ENCODE measurements around the gene CAMTA1. TPM values are rescaled to one million over a fixed set of nuclear protein-coding genes. Genes with fewer than 3 reads are reported as not detected.

Gene CAMTA1
- total and polyA plus RNA-seq, 4 donors: 18.0 to 93.5 (median 35.8) TPM

DNA sequence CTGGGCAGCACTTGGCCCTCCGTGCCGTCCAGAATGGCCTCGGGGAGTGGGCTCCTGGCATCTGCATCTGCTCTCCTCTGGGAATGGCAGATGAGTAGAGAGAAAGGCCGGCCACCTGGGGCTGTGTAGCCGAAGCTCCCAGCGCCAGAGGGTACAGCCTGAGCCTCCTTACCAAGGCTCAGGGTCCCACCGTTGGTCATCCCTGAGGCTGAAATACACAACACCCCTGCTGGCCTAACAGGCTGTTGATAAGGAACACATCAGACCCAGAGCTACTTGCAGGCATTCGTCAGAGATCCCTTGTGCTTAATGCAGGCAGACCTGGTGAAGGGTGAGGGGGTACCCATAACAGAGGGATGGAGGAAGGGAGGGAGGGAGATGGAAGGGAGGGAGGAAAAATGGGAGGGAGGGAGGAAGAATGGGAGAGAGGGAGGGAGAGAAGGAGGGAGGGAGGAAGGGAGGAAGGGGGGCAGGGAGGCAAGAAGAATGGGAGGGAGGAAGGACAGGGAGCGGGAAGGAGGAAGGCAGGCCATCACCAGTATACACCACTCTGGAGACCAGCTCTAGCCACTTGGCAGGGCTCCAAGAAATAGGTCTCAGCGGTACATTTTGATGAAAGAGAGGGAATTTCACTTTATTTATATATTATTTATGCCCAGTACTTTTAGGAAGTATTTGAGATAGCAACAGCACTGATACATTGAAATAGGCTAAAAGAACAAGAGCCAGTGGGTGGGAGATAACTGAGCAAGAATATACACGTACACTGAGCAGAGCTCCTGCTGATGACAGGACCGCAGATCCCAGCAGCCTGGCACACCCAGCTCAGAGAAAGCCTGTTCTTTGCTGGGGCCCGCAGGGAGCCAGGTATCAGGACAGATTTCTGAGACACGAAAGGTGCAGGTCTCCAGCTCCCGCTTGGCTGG lies 670.8 kb downstream of the CAMTA1 start (continued):
- TF ChIP-seq, protein P1, sequence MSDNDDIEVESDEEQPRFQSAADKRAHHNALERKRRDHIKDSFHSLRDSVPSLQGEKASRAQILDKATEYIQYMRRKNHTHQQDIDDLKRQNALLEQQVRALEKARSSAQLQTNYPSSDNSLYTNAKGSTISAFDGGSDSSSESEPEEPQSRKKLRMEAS (IDR thresholded peaks at IDR 0.05): no peak
- TF ChIP-seq RAD21 (IDR thresholded peaks at IDR 0.05) (no peak), FOXA1 (IDR thresholded peaks at IDR 0.05) (no peak), FOXA2 (IDR thresholded peaks at IDR 0.05) (no peak), YY1 (IDR thresholded peaks at IDR 0.05) (no peak), SP1 (IDR thresholded peaks at IDR 0.05) (no peak), NR2F2 (IDR thresholded peaks at IDR 0.05) (no peak), RXRA (IDR thresholded peaks at IDR 0.05) (no peak)

DNA sequence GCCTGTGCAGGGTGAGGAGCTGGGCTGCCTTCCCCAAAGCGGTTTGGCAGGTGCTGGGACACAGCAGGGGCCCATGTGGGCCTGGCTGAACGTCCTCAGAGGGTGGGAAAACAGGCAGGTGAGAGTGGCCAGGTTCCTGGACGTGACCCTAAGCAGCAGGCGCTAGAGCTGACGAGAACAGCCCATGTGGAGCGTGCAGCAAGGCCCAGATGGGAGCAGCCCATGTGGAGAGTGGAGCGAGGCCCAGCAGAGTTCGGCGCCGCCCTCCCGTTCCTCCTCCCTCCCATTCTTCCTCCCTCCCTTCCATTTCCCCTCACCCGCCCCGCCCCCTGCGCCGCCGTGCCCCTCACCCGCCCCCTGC lies 671.4 kb downstream of the CAMTA1 start:
- no peak for DNase-seq (ENCODE audit: low spot score)
- Histone ChIP-seq H3K4me1 (ENCODE audit: control insufficient read depth in 4 of 4, insufficient read depth in 4 of 4, low read length in 3 of 4) (peaks cover 0 to 11% (median 4%) of the 10 kb centered on the region in 4 donors), H3K9ac (ENCODE audit: low read depth in 1 of 2, low read length in 2 of 2) (no peak overlapping the region), H3K27me3 (ENCODE audit: control insufficient read depth in 4 of 4, insufficient read depth in 4 of 4, low read length in 3 of 4) (no peaks in the 10 kb centered on the region), H3K4me3 (ENCODE audit: low read depth in 1 of 3, low read length in 3 of 3) (no peak overlapping the region), H3K36me3 (ENCODE audit: control insufficient read depth in 4 of 4, insufficient read depth in 3 of 4, low read depth in 1 of 4, low read length in 3 of 4) (no peaks in the 10 kb centered on the region), H3K27ac (ENCODE audit: low read depth in 1 of 2, low read length in 2 of 2) (no peak overlapping the region), H3K9me3 (ENCODE audit: control insufficient read depth in 4 of 4, low read length in 3 of 4) (no peaks in the 10 kb centered on the region)
- WGBS: 72% methylated on average over 17 of the region's 17 CpGs
- no peak for TF ChIP-seq EGR1 (IDR thresholded peaks at IDR 0.05; ENCODE audit: low read depth in 2 of 2)
- no peak for TF ChIP-seq SP1 (IDR thresholded peaks at IDR 0.05)
- no peak for TF ChIP-seq YY1 (IDR thresholded peaks at IDR 0.05)
- TF ChIP-seq, protein P1 (IDR thresholded peaks at IDR 0.05): no peak
- TF ChIP-seq, protein P2, sequence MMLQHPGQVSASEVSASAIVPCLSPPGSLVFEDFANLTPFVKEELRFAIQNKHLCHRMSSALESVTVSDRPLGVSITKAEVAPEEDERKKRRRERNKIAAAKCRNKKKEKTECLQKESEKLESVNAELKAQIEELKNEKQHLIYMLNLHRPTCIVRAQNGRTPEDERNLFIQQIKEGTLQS (IDR thresholded peaks at IDR 0.05): no peak
- TF ChIP-seq FOXA2 (IDR thresholded peaks at IDR 0.05): no peak
- no peak for TF ChIP-seq HNF4G (IDR thresholded peaks at IDR 0.05)
- TF ChIP-seq JUND (IDR thresholded peaks at IDR 0.05): no peak
- no peak for TF ChIP-seq RAD21 (IDR thresholded peaks at IDR 0.05)

DNA sequence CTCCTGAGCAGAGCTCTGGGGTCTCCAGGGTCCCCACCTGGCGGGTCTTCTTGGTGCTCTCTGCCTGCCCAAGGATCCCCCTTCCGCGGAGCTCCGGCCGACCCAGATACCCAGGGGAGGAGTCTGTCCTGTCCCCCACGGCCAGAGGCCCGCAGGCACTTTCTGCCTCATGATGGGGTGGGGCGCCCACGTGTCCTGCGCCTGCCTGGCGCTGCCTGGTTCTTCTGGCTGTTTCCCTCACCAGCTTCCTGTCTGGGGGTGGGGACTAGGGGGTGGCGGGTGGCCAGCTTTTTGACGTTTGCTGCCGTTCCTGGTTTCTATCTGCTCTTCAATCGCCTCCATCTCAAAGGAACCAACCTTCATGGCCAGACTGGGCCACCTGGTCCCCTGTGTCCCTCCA lies 672.6 kb downstream of the CAMTA1 start:
- TF ChIP-seq JUND (IDR thresholded peaks at IDR 0.05) (no peak), HNF4G (IDR thresholded peaks at IDR 0.05) (no peak), HNF4A (conservative IDR thresholded peaks at IDR 0.05) (no peak), RAD21 (IDR thresholded peaks at IDR 0.05) (no peak), RXRA (IDR thresholded peaks at IDR 0.05) (no peak), FOXA2 (IDR thresholded peaks at IDR 0.05) (no peak), GABPA (IDR thresholded peaks at IDR 0.05 in 1 of 2, conservative IDR thresholded peaks at IDR 0.05 in 1 of 2) (no peak), YY1 (IDR thresholded peaks at IDR 0.05) (no peak)
- TF ChIP-seq, protein P1 (IDR thresholded peaks at IDR 0.05): no peak
- TF ChIP-seq, protein P3, sequence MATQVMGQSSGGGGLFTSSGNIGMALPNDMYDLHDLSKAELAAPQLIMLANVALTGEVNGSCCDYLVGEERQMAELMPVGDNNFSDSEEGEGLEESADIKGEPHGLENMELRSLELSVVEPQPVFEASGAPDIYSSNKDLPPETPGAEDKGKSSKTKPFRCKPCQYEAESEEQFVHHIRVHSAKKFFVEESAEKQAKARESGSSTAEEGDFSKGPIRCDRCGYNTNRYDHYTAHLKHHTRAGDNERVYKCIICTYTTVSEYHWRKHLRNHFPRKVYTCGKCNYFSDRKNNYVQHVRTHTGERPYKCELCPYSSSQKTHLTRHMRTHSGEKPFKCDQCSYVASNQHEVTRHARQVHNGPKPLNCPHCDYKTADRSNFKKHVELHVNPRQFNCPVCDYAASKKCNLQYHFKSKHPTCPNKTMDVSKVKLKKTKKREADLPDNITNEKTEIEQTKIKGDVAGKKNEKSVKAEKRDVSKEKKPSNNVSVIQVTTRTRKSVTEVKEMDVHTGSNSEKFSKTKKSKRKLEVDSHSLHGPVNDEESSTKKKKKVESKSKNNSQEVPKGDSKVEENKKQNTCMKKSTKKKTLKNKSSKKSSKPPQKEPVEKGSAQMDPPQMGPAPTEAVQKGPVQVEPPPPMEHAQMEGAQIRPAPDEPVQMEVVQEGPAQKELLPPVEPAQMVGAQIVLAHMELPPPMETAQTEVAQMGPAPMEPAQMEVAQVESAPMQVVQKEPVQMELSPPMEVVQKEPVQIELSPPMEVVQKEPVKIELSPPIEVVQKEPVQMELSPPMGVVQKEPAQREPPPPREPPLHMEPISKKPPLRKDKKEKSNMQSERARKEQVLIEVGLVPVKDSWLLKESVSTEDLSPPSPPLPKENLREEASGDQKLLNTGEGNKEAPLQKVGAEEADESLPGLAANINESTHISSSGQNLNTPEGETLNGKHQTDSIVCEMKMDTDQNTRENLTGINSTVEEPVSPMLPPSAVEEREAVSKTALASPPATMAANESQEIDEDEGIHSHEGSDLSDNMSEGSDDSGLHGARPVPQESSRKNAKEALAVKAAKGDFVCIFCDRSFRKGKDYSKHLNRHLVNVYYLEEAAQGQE (IDR thresholded peaks at IDR 0.05): no peak
- TF ChIP-seq, protein P4, sequence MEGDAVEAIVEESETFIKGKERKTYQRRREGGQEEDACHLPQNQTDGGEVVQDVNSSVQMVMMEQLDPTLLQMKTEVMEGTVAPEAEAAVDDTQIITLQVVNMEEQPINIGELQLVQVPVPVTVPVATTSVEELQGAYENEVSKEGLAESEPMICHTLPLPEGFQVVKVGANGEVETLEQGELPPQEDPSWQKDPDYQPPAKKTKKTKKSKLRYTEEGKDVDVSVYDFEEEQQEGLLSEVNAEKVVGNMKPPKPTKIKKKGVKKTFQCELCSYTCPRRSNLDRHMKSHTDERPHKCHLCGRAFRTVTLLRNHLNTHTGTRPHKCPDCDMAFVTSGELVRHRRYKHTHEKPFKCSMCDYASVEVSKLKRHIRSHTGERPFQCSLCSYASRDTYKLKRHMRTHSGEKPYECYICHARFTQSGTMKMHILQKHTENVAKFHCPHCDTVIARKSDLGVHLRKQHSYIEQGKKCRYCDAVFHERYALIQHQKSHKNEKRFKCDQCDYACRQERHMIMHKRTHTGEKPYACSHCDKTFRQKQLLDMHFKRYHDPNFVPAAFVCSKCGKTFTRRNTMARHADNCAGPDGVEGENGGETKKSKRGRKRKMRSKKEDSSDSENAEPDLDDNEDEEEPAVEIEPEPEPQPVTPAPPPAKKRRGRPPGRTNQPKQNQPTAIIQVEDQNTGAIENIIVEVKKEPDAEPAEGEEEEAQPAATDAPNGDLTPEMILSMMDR (IDR thresholded peaks at IDR 0.05; ENCODE audit: low read depth, low read length, missing input control): no peak
- TF ChIP-seq, protein P5, sequence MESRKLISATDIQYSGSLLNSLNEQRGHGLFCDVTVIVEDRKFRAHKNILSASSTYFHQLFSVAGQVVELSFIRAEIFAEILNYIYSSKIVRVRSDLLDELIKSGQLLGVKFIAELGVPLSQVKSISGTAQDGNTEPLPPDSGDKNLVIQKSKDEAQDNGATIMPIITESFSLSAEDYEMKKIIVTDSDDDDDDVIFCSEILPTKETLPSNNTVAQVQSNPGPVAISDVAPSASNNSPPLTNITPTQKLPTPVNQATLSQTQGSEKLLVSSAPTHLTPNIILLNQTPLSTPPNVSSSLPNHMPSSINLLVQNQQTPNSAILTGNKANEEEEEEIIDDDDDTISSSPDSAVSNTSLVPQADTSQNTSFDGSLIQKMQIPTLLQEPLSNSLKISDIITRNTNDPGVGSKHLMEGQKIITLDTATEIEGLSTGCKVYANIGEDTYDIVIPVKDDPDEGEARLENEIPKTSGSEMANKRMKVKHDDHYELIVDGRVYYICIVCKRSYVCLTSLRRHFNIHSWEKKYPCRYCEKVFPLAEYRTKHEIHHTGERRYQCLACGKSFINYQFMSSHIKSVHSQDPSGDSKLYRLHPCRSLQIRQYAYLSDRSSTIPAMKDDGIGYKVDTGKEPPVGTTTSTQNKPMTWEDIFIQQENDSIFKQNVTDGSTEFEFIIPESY (IDR thresholded peaks at IDR 0.05): no peak
- Histone ChIP-seq H3K4me1 (ENCODE audit: control insufficient read depth in 4 of 4, insufficient read depth in 4 of 4, low read length in 3 of 4) (peaks cover 0 to 11% (median 4%) of the 10 kb centered on the region in 4 donors), H3K27me3 (ENCODE audit: control insufficient read depth in 4 of 4, insufficient read depth in 4 of 4, low read length in 3 of 4) (no peaks in the 10 kb centered on the region)

More for the DNA sequence above, 672.6 kb downstream of the CAMTA1 start:
- Histone ChIP-seq H3K4me3 (ENCODE audit: low read depth in 1 of 3, low read length in 3 of 3) (no peak overlapping the region), H3K36me3 (ENCODE audit: control insufficient read depth in 4 of 4, insufficient read depth in 3 of 4, low read depth in 1 of 4, low read length in 3 of 4) (no peaks in the 10 kb centered on the region), H3K9ac (ENCODE audit: low read depth in 1 of 2, low read length in 2 of 2) (no peak overlapping the region), H3K27ac (ENCODE audit: low read depth in 1 of 2, low read length in 2 of 2) (no peak overlapping the region), H3K9me3 (ENCODE audit: control insufficient read depth in 4 of 4, low read length in 3 of 4) (no peaks in the 10 kb centered on the region)
- WGBS: 69% methylated on average over 15 of the region's 15 CpGs
- no peak for DNase-seq (ENCODE audit: low spot score)

Data from liver (tissue), 9 donors.